Measurements from ENCODE around the gene COL6A5.
"Not testable (repeated sequence)": the region's sequence is repeated elsewhere in the genome, so short reads cannot be mapped to it uniquely, and the experiment has no call there.

COL6A5 gene, protein sequence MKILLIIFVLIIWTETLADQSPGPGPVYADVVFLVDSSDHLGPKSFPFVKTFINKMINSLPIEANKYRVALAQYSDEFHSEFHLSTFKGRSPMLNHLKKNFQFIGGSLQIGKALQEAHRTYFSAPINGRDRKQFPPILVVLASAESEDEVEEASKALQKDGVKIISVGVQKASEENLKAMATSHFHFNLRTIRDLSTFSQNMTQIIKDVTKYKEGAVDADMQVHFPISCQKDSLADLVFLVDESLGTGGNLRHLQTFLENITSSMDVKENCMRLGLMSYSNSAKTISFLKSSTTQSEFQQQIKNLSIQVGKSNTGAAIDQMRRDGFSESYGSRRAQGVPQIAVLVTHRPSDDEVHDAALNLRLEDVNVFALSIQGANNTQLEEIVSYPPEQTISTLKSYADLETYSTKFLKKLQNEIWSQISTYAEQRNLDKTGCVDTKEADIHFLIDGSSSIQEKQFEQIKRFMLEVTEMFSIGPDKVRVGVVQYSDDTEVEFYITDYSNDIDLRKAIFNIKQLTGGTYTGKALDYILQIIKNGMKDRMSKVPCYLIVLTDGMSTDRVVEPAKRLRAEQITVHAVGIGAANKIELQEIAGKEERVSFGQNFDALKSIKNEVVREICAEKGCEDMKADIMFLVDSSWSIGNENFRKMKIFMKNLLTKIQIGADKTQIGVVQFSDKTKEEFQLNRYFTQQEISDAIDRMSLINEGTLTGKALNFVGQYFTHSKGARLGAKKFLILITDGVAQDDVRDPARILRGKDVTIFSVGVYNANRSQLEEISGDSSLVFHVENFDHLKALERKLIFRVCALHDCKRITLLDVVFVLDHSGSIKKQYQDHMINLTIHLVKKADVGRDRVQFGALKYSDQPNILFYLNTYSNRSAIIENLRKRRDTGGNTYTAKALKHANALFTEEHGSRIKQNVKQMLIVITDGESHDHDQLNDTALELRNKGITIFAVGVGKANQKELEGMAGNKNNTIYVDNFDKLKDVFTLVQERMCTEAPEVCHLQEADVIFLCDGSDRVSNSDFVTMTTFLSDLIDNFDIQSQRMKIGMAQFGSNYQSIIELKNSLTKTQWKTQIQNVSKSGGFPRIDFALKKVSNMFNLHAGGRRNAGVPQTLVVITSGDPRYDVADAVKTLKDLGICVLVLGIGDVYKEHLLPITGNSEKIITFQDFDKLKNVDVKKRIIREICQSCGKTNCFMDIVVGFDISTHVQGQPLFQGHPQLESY (N-terminal part only)

DNA sequence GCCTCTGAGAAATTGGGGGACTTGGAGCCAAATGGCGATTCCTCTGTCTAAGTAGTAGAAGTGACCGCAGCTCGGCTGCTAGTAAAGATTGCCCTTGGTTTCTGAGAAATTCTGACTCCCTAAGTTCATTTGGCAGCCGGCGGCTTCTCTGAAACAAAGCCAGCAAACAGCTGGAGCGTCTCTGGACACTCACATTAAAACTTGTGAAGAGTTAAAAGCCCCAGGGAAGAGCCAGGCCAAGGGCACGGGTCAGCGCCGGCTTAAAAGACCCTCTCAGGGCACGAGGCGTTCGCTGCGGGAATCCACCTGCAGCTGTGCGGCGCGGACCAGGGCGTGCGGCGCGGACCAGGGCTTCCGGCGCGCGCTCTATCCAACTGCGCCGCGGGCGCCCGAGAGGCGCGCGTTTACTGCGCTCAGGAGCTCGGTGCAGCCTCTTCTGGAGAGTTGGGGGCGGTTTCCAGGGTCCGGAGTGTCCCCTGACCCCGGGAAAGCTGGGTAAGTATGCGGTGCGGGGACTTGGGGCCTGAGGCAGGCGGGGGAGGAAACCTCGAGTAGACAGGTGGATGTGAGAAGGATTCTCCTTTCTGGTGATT, at the start of gene COL6A5:
Gene COL6A5, plus strand, starts transcription at position 186 of the 593 bp plus-strand sequence. CDS start 27,967 bp downstream, outside the sequence.
- no peak for DNase-seq (ENCODE audit: low spot score)

DNA sequence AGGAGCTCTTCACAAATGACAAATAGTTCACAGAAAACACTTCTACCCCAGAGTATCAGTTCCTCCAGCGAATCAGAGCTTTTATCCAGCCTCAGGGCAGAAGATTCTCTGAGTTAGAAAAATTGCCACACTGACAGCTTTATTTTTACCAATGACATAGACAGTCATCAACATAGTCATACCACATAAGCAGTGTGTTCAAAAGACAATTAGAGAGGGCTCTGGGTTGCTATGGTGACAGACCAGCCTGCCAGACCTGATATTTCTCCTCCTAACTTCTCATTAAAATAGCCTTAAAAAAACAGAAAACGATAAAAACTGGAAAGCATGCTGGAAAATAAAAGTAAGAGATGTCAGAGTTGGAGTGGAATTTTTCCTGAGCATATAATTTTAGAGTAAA, 45.9 kb upstream of the COL6A5 start:
- DNase-seq (ENCODE audit: low spot score), result no peak

- no peak for DNase-seq (ENCODE audit: low spot score)
Measured at GRCh38 chr3:130300888-130301287, 44.6 kb upstream of the COL6A5 start.

DNA sequence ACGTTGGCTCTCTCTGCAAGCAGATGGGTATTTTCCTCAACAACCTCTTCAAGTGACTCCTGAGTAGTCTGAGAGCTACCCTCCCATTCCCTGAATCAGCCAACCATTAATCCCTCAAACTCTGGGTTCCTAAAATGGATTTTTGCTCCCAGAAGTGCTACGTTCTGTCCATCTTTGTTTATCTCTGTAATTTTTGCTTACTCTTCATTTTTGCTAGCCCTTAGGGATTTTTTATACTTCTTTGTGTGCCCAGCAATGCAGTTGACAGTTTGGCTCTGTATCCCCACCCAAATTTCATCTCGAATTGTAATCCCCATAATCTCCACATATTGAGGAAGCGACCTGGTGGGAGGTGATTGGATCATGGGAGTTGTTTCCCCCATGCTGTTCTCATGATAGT, 35.4 kb upstream of the COL6A5 start:
- DNase-seq (ENCODE audit: low spot score), result no peak

DNA sequence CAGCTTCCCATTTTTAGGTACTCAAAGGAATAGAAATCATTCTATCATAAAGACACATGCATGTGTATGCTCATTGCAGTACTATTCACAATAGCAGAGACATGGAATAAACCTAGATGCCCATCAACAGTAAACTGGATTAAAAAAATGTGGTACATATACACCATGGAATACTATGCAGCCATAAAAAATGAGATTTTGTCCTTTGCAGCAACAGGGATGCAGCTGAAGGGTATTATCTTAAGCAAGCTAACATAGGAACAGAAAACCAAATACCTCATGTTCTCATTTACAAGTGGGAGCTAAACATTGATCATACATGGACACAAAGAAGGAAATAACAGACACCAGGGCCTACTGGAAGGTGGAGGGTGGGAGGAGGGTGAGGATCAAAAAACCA, 33.1 kb upstream of the COL6A5 start:
- no peak for DNase-seq (ENCODE audit: low spot score)

DNA sequence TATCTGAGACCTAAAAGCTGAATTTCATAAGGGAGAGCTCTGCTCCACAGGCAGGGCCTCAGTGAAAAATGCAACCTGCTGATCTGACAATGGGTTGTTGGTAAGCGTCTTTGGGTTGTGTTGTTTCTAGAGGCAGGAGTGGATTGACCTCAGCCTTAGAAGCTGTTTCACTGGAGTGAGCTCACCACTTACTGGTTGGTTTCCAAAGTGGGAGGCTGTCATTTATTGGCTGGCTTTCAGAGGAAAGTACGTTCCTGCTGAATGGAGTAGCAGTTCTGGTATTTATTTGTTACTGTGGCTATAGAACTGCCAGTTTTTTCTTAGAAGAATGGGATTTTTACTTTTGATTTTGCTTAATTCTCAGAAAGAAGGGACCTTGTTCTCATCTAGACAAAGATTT, 29.3 kb upstream of the COL6A5 start:
- DNase-seq (ENCODE audit: low spot score), result no peak

DNA sequence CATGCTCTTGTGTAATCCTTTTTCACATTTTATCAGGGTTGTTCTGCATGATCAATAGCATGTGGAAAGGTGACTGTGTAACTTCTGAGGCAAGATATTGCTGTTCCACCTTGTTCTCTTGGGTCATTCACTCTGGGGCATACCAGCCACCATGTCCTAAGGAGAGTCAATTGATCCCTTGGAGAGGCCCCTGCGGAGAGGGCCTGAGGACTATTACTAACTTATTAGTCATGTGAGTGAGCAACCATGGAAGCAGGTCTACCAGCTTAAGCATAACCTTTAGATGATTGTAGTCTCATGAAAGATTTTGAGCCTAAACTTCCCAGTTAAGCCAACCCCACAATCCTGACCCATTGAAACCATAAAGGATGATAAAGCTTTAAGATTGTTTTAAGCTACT, 22.0 kb upstream of the COL6A5 start:
- no peak for DNase-seq (ENCODE audit: low spot score)

DNA sequence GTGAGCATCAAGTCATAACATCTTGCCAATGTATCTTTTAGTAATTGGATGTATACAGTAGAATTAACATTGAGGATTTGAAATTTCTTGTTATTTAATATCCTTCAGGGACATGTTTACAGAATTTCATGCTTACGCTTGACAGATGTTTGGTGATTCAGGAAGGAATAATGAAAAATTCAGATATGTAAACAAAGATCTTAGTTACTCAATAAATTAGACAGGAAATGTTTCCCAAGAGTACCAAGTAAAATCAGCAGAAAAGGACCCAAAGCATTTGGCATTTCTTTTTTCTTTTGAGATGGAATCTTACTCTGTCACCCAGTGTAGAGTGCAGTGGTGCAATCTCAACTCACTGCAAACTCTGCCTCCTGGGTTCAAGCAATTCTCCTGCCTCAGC, 4.7 kb upstream of the COL6A5 start:
- DNase-seq (ENCODE audit: low spot score), result no peak

DNA sequence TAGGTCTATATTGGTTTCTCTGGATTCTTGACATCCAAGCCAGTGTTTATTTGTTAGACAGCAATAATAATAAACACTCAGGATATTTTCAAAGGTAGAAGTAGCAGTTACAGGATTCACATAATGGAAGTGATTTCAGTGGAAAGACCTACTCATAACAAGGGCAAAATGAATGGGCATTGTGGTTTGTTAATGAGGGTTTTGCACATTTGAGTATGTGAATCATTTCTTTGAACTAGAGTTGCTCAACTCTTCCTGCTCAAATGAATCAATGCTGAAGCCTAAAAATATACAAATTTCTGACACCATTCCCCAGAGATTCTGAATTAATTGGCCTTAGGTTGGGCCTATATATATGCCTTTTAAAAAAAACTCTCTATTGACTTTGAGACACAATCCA, 4.1 kb upstream of the COL6A5 start:
- no peak for DNase-seq (ENCODE audit: low spot score)

DNA sequence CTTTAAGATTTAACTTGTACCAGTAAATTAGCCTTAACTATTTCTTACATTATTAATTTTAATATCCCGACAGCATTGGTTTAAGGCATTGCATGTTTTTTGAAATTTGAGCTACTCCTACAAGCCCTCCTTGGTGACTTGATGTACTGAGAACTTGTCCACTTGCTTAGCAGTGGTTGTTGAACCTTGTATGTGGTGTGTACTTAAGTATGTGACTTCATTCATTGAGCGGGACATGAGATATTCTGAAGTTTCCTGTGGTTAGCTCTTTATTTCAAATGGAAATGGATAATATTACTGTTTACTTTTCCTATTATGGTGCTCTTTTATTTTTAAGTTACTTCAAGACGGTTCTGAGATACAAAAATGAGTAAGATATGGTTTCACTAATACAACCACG, 3.6 kb upstream of the COL6A5 start:
- DNase-seq (ENCODE audit: low spot score), result no peak

- DNase-seq (ENCODE audit: low spot score), result no peak
Measured at GRCh38 chr3:130342821-130343661, 2.4 kb upstream of the COL6A5 start.

- DNase-seq (ENCODE audit: low spot score), result not testable (repeated sequence)
Measured at GRCh38 chr3:130348258-130348657, 2.8 kb downstream of the COL6A5 start.

- DNase-seq (ENCODE audit: low spot score), result no peak
Measured at GRCh38 chr3:130354430-130354829, 9.0 kb downstream of the COL6A5 start.

DNA sequence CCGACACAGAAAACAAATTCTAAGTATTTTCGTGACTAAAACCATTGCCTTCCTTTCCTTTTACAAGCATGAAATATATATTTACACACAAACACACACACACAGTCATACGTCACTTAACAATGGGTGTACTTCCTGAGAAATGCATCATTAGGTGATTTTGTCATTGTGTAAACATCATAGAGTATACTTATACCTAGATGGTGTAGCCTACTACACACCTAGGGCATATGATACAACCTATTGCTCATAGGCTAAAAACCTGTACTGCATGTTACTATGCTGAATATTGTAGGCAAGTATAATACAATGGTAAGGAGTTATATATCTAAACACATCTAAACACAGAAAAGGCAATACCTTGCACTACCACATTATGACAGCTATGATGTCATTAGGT, 28.6 kb downstream of the COL6A5 start:
- no peak for DNase-seq (ENCODE audit: low spot score)

DNA sequence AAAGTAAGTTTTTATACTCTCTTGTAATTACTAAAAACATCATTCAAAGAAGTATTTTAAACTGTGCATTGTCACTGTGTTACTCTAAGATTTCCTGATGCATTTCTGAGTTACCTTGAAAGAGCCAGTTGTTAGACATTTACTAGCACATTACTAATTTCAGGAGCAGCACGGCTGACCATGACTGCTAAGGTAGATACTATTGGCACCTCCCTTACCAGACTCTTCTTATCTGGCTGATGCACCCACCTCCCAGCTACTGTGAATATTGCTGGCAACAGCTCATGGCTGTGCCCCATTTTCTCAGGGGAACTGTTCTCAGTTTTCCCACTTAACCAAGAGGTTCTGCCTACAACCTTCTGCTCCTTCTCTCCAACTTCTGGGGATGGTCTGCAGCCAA, 29.4 kb downstream of the COL6A5 start:
- DNase-seq (ENCODE audit: low spot score), result no peak

DNA sequence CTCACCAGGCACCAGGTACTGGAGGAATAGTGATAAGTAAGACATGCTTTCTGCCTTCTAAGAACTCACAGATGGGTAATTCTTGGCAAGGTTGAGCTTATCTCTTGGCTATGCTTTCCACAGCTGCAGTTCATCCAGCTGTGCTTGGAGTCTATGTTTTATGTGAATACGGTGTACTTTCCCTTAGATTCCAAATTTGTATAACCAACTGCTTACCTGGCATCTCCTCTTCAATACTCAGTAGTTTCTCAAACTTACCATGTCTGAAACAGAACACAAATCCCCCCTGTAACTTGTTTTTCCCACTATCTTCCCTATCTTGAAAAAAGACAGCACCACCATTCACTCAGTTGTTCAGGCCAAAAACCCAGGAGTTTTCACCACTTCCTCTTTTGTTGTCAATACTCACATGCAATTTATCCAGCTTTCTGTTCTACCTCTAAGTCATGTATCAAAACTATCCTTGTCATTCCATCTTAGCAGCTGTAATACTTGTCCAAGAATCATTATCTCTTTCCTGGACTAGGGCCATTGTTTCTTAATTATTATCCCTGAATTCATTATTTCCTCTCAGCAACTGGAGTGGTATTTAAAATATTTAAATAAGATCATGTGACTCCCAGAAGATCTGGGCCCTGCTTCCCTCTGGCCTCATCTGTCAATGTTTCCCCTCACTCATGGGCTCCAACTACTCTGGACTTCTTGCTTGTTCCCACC, 32.6 kb downstream of the COL6A5 start:
- DNase-seq (ENCODE audit: low spot score), result no peak

DNA sequence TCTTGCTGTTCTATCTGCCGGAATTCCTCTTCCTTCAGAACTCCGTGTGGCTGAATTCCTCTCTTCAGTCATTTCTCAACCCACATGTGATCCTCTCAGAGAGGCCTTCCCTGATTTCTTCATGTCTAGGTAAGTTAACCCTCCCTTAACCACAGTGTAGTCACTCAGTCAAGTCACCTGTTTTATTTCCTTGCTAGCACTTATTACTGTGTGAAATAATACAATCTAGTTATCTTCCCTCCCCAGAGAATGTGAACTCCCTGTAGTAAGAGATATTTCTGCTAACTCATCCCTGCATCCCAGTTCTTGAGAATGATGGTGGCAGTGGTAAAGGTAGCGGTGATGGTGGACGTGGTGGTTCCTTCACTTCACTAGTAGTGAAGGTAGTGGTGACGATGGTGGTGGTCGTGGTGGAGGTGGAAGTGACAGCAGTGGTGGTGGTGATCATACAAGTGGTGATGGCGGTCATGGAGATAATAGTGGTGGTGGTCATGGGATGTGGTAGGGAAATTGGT, 33.3 kb downstream of the COL6A5 start:
- DNase-seq (ENCODE audit: low spot score), result no peak

DNA sequence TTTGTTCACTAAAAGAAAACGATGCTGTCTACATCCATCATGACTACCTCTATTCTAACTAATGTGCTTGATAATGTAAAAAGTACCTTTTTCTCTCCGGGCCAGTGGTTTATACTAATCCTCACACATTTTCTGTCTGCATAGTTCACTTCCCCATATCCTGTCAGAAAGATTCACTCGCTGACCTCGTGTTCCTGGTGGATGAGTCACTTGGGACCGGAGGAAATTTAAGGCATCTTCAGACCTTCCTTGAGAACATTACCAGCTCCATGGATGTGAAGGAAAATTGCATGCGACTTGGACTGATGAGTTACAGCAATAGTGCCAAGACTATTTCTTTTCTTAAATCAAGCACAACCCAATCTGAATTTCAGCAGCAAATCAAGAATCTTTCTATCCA, 33.8 kb downstream of the COL6A5 start:
- no peak for DNase-seq (ENCODE audit: low spot score)

- no peak for DNase-seq (ENCODE audit: low spot score)
Measured at GRCh38 chr3:130380398-130380797, 34.9 kb downstream of the COL6A5 start.

GRCh38 chr3:130383424-130383823, 38.0 kb downstream of the COL6A5 start:
- no peak for DNase-seq (ENCODE audit: low spot score)

All from putamen (tissue), 1 donor.